GM21515 (cell line): ENCODE data around the gene MYO1C.
A peak's percentile ranks its signal among the peaks of the same experiment; 100 is the strongest.
"Not testable (repeated sequence)": the region's sequence is repeated elsewhere in the genome, so short reads cannot be mapped to it uniquely, and the experiment has no call there.

Experiments used
- ATAC-seq: cut with Tn5 transposase; IDR thresholded peaks from one replicate; pipeline ENCODE4 v1.9.1; 2021; ENCODE audit not compliant: unreplicated experiment

The MYO1C gene

DNA sequence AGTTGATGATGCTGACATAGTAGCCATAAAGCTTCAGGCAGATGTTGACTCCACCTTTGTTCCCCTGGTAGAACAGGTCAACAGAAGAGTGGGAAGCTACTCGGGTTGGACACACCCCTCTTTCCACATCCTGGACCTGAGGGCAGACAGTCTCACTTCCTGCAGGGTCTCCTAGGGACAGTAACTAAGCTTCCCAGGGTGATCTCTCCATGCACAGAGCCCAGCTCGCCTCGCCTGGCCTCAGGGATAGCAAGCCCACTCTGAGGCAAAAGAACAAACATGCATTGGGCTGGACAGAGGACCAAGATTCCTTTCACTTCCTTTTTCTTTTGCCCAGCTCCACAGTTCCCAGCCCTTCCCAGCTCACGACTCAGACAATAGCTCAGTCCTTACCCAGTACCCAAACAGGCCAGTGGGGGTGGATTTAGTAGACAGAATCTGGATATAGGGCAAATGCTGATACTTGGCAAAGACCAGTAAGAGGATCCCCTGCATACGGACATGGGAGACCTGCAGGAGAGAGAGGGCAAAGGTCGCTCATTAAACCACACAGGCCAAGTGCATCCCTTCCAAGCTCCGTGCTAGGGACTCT is 16.9 kb upstream of the MYO1C start:
- ATAC-seq: no peak

DNA sequence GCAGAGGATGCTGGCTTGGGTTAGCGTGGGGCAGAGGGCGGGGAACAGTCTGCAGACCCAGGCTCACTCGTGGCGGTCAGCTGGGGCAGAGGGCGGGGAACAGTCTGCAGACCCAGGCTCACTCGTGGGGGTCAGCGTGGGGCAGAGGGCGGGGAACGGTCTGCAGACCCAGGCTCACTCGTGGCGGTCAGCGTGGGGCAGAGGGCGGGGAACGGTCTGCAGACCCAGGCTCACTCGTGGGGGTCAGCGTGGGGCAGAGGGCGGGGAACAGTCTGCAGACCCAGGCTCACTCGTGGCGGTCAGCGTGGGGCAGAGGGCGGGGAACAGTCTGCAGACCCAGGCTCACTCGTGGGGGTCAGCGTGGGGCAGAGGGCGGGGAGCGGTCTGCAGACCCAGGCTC is 16.2 kb upstream of the MYO1C start:
- not testable (repeated sequence) for ATAC-seq

DNA sequence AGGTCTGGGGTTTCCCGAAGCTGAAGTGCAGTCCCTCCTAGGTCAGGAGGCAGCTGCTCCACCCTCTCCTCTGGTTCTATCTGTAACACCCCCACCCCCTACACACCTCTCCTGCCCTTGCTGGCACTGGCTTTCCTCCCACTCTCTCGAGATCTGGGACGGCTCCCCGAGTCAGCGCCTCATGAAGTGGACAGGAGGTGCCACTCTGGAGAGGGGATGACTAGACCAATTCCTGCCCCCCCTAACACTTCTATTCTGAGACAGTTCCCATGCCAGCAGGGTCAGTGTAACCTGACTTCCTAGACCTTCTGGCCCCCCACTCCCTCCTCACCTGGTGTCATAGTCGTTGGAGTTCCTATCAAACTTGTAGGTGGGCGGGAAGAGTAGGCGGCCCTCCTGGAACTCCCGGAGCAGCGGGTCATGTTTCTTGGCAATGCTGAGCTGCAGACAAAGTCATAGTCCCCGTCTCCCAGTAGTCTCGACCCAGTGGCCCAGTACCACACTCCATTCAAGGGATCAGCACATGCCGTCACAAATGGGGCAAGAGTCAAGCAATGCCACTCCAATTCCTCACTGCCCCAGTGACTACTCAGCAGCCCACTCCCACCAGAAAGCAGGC is 14.3 kb upstream of the MYO1C start:
- ATAC-seq: no peak

DNA sequence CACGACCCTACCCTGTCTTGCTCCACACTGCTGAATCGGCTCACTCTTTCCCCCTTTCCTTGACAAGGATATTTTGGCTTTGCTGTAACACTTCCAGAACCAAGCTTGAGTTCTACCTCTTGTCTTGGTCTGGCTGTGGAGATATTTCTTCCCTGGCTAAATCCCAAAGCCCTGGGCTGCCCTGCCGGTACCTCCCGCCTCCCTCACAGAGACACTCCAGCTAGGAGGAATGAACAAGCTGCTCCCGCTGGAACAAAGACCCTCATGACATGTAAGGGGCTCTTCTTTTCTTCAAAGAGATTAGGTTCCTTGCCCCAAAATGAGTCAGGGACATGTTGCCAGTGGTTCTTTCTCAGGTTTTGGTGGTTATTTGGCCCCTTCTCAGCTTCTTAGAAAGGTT is 13.1 kb upstream of the MYO1C start:
- no peak for ATAC-seq

DNA sequence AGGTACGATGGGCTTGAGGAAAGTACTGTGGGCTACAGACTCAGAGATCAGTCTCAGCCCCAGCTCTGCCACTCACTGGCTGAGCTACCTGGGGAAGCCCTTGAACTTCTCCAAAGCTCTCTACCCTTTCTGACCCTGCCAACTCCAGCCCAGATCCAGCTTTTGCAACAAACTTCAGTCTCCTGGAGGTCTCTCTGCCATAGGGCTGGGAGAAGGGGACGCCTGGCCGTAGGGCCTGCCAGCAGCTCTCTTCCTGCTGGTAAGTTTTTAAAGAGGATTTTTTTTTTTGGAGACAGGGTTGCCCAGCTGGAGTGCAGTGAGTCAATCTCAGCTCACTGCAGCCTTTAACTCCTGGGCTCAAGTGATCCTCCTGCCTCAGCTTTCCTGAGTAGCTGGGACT is 12.4 kb upstream of the MYO1C start:
- no peak for ATAC-seq

DNA sequence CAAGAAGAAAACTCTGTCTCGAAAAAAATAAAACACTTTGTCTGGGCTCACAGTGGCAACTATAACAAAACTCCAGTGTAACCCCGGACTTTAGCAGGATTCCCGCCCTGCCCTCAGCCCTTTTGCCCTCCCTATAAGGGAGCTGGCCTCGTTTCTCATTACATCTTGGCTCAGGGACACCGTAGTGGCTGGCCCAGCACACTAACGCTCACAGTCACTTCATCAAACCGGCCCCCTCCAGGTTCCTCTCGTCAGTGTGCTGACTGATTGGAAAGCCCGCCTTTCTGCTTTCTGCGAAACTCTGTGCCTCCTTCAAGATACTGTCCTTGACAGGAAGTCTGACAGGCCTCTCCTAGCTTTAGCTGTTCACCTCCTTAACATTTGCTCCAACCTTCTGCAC is 11.2 kb upstream of the MYO1C start:
- ATAC-seq: no peak

DNA sequence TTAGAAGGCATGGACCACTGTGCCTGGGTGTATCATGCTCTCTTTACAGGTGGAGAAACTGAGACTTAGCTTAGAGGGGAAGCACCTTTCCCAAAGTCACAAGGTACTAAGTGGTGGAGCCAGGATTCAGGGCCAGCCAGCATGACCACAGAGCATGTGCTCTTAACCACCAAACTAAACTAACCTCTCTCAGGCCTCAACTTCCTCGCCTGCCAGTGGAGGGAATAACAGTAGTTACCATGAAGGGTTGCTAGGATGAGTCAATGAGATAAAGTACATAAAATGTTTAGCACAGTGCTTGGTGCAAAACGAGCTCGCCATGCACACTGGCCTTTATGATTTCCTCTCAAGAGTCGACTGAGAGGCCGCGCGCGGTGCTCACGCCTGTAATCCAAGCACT is 6.4 kb upstream of the MYO1C start:
- ATAC-seq: no peak

DNA sequence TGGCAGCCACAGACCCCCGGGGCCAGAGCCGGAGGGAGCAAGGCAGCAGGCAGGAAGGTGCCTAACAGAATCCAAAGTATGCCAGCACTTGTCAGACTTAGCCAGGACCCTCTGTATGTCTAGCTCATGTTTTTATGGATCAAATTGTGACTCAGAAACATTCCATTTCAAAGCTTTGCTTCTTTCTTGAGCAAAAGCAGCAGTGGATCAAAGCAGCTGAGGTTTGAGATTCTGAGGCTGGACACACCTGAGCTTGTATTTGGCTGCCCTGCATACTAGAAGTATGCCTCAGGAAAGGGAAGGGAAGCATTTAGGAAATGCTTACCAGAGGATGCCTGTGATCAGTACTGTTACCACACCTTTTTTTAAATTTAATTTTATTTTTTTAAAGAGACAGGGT is 5.7 kb upstream of the MYO1C start:
- ATAC-seq: no peak

DNA sequence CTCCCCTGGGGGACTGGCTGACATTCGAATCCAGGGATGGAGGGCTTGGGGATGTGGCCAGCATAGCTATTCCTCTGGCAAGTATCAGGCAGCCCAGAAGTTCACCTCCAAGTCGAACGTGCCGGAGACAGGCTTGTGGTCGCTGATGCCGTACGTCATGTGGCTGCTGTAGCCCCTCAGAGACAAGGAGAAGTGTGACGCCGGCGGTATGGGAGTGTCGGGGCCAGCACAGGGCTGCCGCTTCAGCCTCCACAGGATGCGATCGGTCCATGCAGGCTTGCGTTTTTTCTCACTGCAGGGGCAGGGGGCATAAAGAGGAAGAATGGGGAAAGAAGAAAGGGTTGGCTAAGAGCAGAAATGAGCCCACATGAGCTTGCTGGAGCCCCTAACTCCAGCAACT is 5.3 kb upstream of the MYO1C start:
- ATAC-seq: no peak

DNA sequence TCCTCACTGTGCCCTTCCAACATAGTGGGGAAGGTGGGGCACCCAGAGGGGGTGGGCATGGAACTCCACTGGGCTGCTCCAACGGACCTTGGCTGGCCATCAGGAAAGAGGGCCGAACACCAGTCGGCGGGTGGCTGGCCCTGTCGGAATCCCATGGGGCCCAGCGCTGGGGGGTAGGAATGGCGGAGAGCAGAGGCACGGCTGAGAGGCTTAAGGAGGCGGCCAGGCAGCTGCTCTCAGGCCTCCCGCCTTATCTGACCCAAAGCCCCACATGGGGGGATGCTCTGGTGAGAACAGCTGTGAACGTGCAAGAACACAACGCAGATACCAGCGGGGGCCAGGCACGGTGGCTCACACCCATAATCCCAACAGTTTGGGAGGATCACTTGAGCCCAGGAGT is 4.4 kb upstream of the MYO1C start:
- ATAC-seq: no peak

DNA sequence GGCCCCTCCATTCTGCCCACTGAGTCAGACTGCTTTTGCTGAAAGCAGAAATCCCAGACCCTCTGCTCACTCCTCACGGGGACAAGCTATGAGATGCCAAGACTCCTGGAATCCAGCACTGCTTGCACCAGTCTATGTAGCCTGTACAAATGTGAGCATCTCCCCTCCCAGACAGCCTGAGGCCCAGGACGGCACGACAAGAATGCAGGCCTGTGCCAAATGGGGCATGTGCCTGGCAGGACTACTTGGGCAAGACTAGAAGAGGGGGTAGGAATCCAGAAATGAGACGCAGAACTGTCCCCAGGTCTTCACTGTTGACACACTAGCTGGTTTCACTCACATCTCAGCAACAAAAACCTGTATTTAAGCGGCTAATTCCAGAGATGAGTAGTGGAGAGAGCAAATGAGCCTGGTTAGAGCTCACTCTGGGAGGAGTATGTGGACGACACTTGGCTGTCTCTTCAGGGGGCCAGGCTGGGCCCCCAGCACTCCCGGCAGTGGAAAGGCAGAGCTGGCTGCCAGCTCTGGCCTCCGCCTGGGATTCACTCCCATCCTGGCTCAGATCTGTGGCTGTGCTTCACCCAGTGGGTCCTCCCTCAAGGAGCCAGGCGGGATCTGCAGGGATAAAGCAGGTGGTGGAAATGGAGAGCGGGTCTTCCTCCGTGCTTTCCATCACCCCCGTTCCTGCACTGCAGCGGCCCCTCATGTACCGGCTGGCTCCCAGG is 2.9 kb upstream of the MYO1C start:
- ATAC-seq: no peak

DNA sequence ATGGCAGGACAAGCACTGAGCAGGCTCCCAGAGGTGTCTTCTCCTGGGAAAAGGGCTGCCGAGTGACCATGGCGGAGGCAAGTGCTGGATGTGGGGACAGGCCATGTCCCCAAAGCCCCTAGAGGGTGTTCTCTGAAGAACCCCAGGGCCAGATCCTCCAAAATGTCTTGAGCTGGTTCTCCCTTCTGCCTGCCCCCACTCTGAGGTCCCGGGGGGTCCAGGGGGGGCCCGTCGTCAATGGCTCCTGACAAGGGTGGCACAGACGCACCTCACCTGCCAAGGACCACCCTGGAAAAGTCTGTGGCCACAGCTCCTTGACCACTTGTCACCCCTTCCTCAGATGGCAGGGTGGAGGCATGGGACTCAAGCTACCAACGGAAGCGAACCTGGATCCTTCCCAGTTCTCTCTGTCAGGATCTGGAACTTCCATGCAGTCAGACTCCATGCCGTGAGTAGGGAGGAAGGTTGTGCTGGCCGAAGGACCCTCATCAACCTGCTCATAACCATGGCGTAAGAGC is 2.3 kb upstream of the MYO1C start:
- ATAC-seq: no peak

DNA sequence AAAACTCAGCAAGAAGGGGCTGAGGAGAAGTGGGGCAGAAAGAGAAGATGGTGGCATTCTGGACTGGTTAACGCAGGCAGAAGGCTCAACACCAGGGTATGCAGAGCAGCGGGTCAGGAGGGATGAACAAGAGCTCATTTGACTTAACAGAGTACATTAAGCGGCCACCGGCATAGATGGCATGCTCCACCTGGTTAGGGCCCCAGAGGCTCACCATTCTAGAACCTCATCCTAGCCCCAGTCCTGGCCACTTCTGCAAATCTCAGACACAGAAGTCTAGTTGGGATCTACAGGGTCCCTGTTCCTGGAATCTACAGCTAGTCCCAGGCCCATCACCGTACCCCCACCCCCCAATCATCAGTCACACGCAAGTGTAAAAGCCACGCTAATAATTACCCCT is 1.7 kb upstream of the MYO1C start:
- ATAC-seq: no peak

DNA sequence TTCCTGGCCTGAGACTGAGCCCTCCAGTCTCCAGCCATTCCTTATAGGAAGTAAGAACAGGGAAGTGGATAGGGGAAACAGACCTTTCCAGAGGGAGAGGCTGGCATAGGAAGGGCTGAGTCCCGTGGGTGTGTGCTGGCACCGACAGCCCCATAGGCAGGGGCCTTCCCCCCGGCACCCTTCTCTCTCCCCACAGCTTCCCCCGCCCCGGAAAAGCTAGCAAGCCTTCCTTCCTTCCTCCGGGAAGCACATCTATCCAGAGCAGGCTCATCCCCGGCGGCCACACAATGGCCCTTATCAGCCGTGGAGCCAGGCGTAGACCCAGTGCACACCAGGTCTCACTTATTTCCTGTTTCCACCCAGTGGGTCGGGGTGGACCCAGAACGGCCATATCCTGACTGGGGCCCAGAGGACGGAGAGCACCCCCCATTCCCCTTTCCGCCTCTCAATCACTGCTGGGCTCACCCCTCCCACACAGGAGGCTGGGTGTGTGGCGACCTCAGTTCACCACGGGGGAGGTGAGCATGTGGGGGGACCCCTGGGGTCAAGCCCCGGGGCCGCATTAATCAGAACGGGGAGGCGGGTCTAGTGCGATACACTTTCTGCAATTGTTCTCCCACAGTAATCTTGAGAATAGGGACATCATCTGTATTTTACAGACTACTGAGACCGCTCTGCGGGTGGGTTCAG is 950 bp upstream of the MYO1C start:
- no peak for ATAC-seq

DNA sequence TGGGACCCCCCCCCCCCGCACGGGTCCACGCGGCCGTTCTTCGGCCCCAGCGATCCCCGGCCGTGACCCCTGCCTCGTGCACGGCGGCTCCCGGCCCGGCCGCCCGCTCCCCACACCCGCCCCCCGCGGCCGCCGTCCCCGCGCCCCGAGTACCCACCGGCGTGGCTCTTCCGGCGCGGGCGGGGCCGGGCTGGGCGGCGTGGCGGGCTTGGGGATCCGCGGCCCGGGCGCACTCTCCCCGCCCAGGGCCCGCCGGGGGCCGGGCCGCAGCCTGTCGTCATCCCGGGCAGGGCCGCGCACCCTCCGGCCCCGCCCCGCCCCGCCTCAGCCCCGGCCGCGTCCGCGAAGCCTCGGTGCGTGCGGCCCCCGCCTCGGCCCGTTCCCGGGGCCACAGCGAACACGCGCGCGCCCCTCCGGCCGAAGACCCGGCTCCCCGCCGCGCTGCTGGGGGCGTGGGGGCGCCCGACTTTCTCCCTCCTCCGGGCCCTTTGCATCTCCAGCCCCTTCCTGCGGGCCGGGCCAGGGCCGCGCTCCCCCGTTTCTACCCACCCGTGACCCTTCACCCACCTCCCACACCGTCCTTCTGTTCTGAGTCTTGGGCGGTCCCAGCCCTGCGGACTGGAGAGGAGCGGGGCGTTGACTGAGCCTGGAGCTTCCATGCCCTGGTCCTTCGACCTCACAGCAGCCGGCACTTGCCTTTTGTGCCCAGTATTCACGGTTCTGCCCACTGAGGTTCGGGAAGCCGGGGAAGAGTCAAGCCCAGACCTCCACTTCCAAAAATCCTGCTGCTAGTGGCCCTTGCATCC is 840 bp downstream of the MYO1C start:
- ATAC-seq: no peak

DNA sequence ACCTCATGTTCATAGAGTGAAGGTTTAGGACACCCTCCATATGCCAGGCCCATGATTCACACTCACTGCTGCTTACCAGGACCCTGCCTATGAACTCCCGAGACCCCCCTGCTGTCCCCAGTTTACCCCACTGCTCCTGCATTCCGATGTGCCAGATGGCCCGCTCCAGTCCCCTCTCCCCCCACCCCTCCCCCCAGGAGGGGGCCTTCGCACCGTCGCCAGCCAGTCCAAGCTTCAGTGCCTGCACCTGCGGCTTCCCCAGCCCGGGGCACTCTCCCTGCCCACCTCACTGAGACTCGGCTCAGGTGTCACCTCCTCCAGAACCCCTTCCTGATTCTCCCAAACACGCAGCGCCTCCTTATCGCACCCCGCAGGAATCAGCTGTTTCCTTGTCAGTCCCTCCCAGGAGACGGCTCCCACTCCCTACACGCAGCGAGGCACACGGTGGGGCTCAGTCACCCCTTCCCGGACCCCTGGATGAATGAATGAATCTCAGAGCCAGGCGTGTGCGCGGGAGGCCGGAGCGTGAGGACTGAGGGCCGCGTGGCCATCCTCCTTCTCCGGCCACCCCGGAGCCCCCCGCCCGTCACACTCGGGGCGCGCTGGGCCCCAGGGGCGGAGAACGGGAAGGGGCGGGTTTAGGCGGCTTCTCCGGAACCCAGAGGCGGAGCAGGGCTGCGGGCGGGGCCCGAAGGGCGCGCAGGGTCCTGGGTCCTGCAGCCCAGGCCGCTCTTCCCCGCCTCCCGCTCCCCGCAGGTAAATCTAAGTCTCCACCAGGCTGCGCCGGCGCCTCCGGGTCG is 1.6 kb downstream of the MYO1C start:
- ATAC-seq: peak; percentile 35

DNA sequence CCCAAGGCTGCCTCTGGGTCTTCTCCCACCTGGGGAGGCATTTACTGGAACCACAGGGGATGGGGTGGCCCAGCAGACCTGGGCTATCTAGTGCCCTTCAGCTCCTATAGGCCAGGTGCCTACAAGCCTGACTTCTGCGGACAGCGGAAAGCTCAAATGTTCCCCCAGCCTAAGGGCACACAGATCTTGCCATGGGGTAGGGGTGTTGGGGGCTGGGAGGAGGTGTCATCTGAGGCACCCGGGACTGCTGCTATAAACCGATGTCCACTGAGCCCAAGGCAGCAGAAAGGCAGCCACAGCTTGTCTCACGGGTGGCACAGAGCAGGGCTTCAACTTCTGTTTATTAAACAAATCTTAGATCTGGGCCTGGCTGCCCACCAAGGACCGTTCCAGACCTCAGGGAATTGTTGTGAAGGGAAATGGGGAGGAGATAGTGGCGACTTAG is 3.6 kb downstream of the MYO1C start:
- no peak for ATAC-seq

DNA sequence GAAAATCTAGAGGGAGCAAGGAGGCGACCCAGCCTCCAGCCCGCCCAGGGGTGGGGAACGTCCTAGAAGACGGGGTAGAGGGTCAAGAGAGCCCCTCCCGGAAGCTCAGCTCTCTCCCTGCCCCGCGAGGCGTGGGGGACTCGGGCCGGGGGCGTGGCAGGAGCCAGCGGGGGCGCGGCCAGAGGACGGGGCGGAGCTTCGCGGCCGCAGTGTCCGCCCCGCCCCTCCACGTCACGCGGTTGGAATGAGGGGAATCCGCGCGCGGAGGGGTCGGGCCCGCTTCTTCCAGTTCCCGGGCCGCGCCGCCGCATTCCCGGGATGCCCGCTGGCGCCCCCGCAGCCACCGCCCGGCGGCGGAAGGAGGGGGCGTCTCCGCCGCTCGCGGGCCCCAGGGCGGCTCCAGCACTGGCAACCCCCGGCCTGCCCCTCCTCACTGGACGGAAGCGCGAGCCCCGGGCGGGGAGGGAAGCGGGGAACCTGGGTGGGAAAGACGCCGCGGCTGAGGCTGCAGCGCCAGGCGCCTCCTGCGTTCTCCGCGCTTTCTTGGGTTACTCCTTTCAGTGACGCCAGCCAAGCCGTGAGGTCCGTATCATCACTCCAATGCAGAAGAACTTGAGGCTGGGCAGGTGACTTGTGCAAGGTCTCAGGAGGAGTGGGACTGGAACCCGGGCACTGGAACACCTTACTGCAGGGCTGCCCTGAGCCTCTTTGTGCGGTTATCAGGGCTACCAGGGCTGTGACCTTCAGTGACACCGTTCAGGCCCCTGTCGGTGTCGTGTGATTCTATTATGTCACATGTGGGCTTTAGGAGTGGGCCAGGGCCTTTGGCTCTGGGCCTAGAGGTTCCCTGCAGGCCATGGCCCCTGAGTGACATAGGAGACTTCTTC is 4.3 kb downstream of the MYO1C start:
- no peak for ATAC-seq
